Skeletal muscle cell (primary cell): Measurements from ENCODE around the gene HOXC10.
A peak's percentile ranks its signal among the peaks of the same experiment; 100 is the strongest.

Experiments
- DNase-seq: peaks from one replicate; pipeline ENCODE4 v3.0.0-alpha.2; 2010; ENCODE audit warnings: low read depth
- H3K4me3 ChIP-seq: 2 replicates; pipeline ENCODE4 v1.5.1; 2011; ENCODE audit warnings: low read depth, mild to moderate bottlenecking, control low read depth, low read length, moderate library complexity

The HOXC10 gene

GRCh38 chr12:54008260-54008552 is 23.3 kb downstream of the HOXC10 start:
- peak overlapping the region; percentile 54 for H3K4me3 ChIP-seq
- no peak for DNase-seq

GRCh38 chr12:54009171-54010052 is 24.5 kb downstream of the HOXC10 start:
- H3K4me3 ChIP-seq = peak overlapping the region; percentile 54
- DNase-seq = no peak

- no peak for DNase-seq
- H3K4me3 ChIP-seq = peak overlapping the region; percentile 54
Observed at GRCh38 chr12:54010053-54010971, 25.4 kb downstream of the HOXC10 start.

- peak overlapping the region; percentile 54 for H3K4me3 ChIP-seq
- DNase-seq = no peak
Observed at GRCh38 chr12:54010972-54011664, 26.2 kb downstream of the HOXC10 start.

GRCh38 chr12:54011665-54012532 is 27.0 kb downstream of the HOXC10 start:
- no peak for DNase-seq

GRCh38 chr12:54012631-54013409 is 27.9 kb downstream of the HOXC10 start:
- DNase-seq = no peak
- no peak overlapping the region for H3K4me3 ChIP-seq

More at GRCh38 chr12:54011665-54012532, 27.0 kb downstream of the HOXC10 start:
- peak overlapping the region; percentile 54 for H3K4me3 ChIP-seq

- no peak for DNase-seq
- H3K4me3 ChIP-seq = peak overlapping the region; percentile 27
Observed at GRCh38 chr12:54014377-54015017, 29.6 kb downstream of the HOXC10 start.

- DNase-seq = no peak
- peak overlapping the region; percentile 78 for H3K4me3 ChIP-seq
Observed at GRCh38 chr12:54015018-54015931, 30.3 kb downstream of the HOXC10 start.

GRCh38 chr12:54016051-54016450 is 31.1 kb downstream of the HOXC10 start:
- DNase-seq = no peak
- H3K4me3 ChIP-seq = peak overlapping the region; percentile 78

GRCh38 chr12:54016478-54016964 is 31.6 kb downstream of the HOXC10 start:
- DNase-seq = peak; percentile 85
- peak overlapping the region; percentile 78 for H3K4me3 ChIP-seq

- H3K4me3 ChIP-seq = peak overlapping the region; percentile 78
- DNase-seq = no peak
Observed at GRCh38 chr12:54017027-54017788, 32.3 kb downstream of the HOXC10 start.

- peak; percentile 85 for DNase-seq
- H3K4me3 ChIP-seq = peak overlapping the region; percentile 78
Observed at GRCh38 chr12:54017878-54018467, 33.0 kb downstream of the HOXC10 start.

GRCh38 chr12:54018468-54018984 is 33.6 kb downstream of the HOXC10 start:
- peak overlapping the region; percentile 78 for H3K4me3 ChIP-seq
- DNase-seq = no peak

GRCh38 chr12:54019091-54019811 is 34.3 kb downstream of the HOXC10 start:
- H3K4me3 ChIP-seq = peak overlapping the region; percentile 78
- no peak for DNase-seq
